Thoracic aorta (tissue), 2 donors: ENCODE measurements around the gene TEKTIP1. TPM values are rescaled to one million over a fixed set of nuclear protein-coding genes. Genes with fewer than 3 reads are reported as not detected.

ENCODE experiments used
- ATAC-seq: fragments of 150-250 bp; one replicate; pipeline ENCODE4 v1.8.0; 2017; ENCODE audit warnings: low read depth; ENCODE audit not compliant: insufficient number of reproducible peaks, low FRiP score
- DNase-seq: peaks from one replicate; pipeline ENCODE4 v3.0.0-alpha.2; 2020; ENCODE audit warnings: low spot score
- H3K27ac ChIP-seq, 2 donors: fragments of 200-600 bp; sonication (generic); 1 replicate in 1 of 2; 2 replicates in 1 of 2; pipeline ENCODE4 v1.5.1; 2016; ENCODE audit warnings: mild to moderate bottlenecking in 2 of 2, moderate library complexity in 2 of 2
- H3K27me3 ChIP-seq: fragments of 200-600 bp; sonication (generic); replicated peaks from 2 replicates; pipeline ENCODE4 v1.6.0; 2016; ENCODE audit warnings: mild to moderate bottlenecking; ENCODE audit not compliant: insufficient read depth
- H3K36me3 ChIP-seq: fragments of 200-600 bp; sonication (generic); one replicate; pipeline ENCODE4 v1.5.1; 2016
- H3K4me1 ChIP-seq, 2 donors: fragments of 200-600 bp; sonication (generic); 1 replicate in 1 of 2; 2 replicates in 1 of 2; pipeline versions ENCODE4 v1.5.1 to v1.6.0; 2016; ENCODE audit warnings: low read depth in 2 of 2, mild to moderate bottlenecking in 1 of 2; ENCODE audit not compliant: control insufficient read depth in 1 of 2
- H3K4me3 ChIP-seq: fragments of 200-600 bp; sonication (generic); 2 replicates; pipeline ENCODE4 v1.5.1; 2016; ENCODE audit warnings: mild to moderate bottlenecking
- H3K9me3 ChIP-seq: fragments of 200-600 bp; sonication (generic); 2 replicates; pipeline ENCODE4 v1.5.1; 2016
- CTCF ChIP-seq: fragments of 200-600 bp; sonication (generic); IDR thresholded peaks from one replicate; pipeline ENCODE4 v1.5.1; 2019; ENCODE audit warnings: antibody characterized with exemption
- total RNA-seq, 2 donors: library from RNA; depleted of rRNA; stranded (reverse); fragments of >200 nt; gene quantifications; one replicate each; pipeline versions ENCODE4 v1.1.0 to v1.2.3, GENCODE V29; 2016

TEKTIP1 gene
- total RNA-seq, 2 donors from 2014 or later: not detected

GRCh38 chr19:3537438-3538240 lies 1.3 kb upstream of the TEKTIP1 start:
- Histone ChIP-seq H3K4me3 (no peak overlapping the region), H3K27ac (no peak overlapping the region), H3K9me3 (no peaks in the 10 kb centered on the region), H3K27me3 (no peaks in the 10 kb centered on the region), H3K4me1 (no peaks in the 10 kb centered on the region), H3K36me3 (peaks cover 30% of the 10 kb centered on the region)
- TF ChIP-seq CTCF: no peak
- DNase-seq (no peak), ATAC-seq (no peak)

GRCh38 chr19:3538258-3538929 lies 580 bp upstream of the TEKTIP1 start:
- TF ChIP-seq CTCF: no peak
- Histone ChIP-seq H3K36me3 (peaks cover 23% of the 10 kb centered on the region), H3K27ac (no peak overlapping the region), H3K9me3 (no peaks in the 10 kb centered on the region), H3K27me3 (no peaks in the 10 kb centered on the region), H3K4me3 (no peak overlapping the region), H3K4me1 (peaks cover 0 to 7% of the 10 kb centered on the region in 2 donors)
- DNase-seq (no peak), ATAC-seq (no peak)

- no peak for TF ChIP-seq CTCF
- DNase-seq (no peak), ATAC-seq (no peak)
- Histone ChIP-seq H3K27me3 (no peaks in the 10 kb centered on the region), H3K4me3 (no peak overlapping the region), H3K36me3 (peaks cover 11% of the 10 kb centered on the region), H3K4me1 (peaks cover 0 to 14% of the 10 kb centered on the region in 2 donors), H3K27ac (no peak overlapping the region), H3K9me3 (no peaks in the 10 kb centered on the region)
These were observed 763 bp downstream of the TEKTIP1 start for GRCh38 chr19:3539756-3540118.

GRCh38 chr19:3543150-3544057 lies 4.4 kb downstream of the TEKTIP1 start:
- no peaks in the 10 kb centered on the region for H3K9me3 ChIP-seq
- no peaks in the 10 kb centered on the region for H3K27me3 ChIP-seq
- no peak overlapping the region for H3K4me3 ChIP-seq
- no peak for DNase-seq
- H3K27ac ChIP-seq: peak overlapping the region; percentile 5 to 22
- ATAC-seq: no peak
- H3K36me3 ChIP-seq: no peaks in the 10 kb centered on the region
- peaks cover 0 to 14% of the 10 kb centered on the region in 2 donors for H3K4me1 ChIP-seq
- TF ChIP-seq CTCF: no peak

GRCh38 chr19:3544058-3544376 lies 5.0 kb downstream of the TEKTIP1 start:
- no peak overlapping the region for H3K27ac ChIP-seq
- no peak for ATAC-seq

More at GRCh38 chr19:3544058-3544376, 5.0 kb downstream of the TEKTIP1 start:
- Histone ChIP-seq H3K27me3 (no peaks in the 10 kb centered on the region), H3K36me3 (no peaks in the 10 kb centered on the region), H3K4me3 (no peak overlapping the region), H3K9me3 (no peaks in the 10 kb centered on the region), H3K4me1 (peaks cover 0 to 14% of the 10 kb centered on the region in 2 donors)
- DNase-seq: no peak
- no peak for TF ChIP-seq CTCF
